A673 (cell line): ENCODE data around the gene PLD1. TPM values are rescaled to one million over a fixed set of nuclear protein-coding genes. Genes with fewer than 3 reads are reported as not detected.

Experiments
- BruUV-seq: library from RNA; stranded (reverse); fragments of 400-500 nt; replicated peaks from 2 replicates; lab custom pipeline; 2021; lab: Mats Ljungman, UMichigan
- CTCF ChIA-PET: fragments of 300-600 bp; sonication (Branson Sonifier 250); formaldehyde crosslinking; loops from one replicate; lab custom pipeline; 2022; ENCODE audit warnings: antibody characterized with exemption; lab: Charles Lee
- POLR2A ChIA-PET: fragments of 300-600 bp; sonication (Branson Sonifier 250); formaldehyde crosslinking; loops from one replicate; lab custom pipeline; 2022; ENCODE audit warnings: antibody characterized with exemption; ENCODE audit not compliant: low non-redundant PET; lab: Charles Lee
- DNase-seq: peaks from one replicate; pipeline ENCODE4 v3.0.0-alpha.2; 2015; ENCODE audit warnings: low spot score
- H3K27ac ChIP-seq: fragments of 200-600 bp; sonication (generic); 2 replicates; pipeline ENCODE4 v1.5.1; 2016; ENCODE audit warnings: mixed run types, low read depth, mild to moderate bottlenecking, mixed read lengths, antibody characterized with exemption, low read length; ENCODE audit not compliant: poor library complexity, severe bottlenecking
- H3K27me3 ChIP-seq: fragments of 200-600 bp; sonication (generic); replicated peaks from 2 replicates; pipeline ENCODE4 v1.6.1; 2017; ENCODE audit warnings: mixed run types, low read depth, mild to moderate bottlenecking, mixed read lengths, antibody characterized with exemption, low read length; ENCODE audit not compliant: insufficient read depth, poor library complexity
- H3K36me3 ChIP-seq: fragments of 200-600 bp; sonication (generic); 2 replicates; pipeline ENCODE4 v1.6.1; 2016; ENCODE audit warnings: mixed run types, mild to moderate bottlenecking, mixed read lengths, antibody characterized with exemption, low read length; ENCODE audit not compliant: insufficient read depth, poor library complexity, severe bottlenecking
- H3K4me1 ChIP-seq: fragments of 200-600 bp; sonication (generic); 2 replicates; pipeline ENCODE4 v1.6.1; 2017; ENCODE audit warnings: mixed run types, mild to moderate bottlenecking, mixed read lengths, antibody characterized with exemption, low read length; ENCODE audit not compliant: insufficient read depth, poor library complexity, severe bottlenecking
- H3K4me3 ChIP-seq: fragments of 200-600 bp; sonication (generic); 2 replicates; pipeline ENCODE4 v1.5.1; 2016; ENCODE audit warnings: low read depth, mixed run types, mild to moderate bottlenecking, mixed read lengths, low read length; ENCODE audit not compliant: poor library complexity, severe bottlenecking
- H3K9me3 ChIP-seq: fragments of 200-600 bp; sonication (generic); 2 replicates; pipeline ENCODE4 v1.6.1; 2016; ENCODE audit warnings: mixed run types, low read depth, mild to moderate bottlenecking, mixed read lengths, antibody characterized with exemption, low read length; ENCODE audit not compliant: poor library complexity, severe bottlenecking
- CTCF ChIP-seq: fragments of 300-800, 200-600 bp; sonication (generic); conservative IDR thresholded peaks from 2 replicates; pipeline ENCODE4 v1.5.1; 2017; ENCODE audit warnings: low read depth, mild to moderate bottlenecking, antibody characterized with exemption, low read length, moderate library complexity, mixed read lengths
- EZH2 ChIP-seq: fragments of 200-600 bp; sonication (generic); IDR thresholded peaks from 2 replicates; pipeline ENCODE4 v1.6.1; 2017; ENCODE audit warnings: borderline replicate concordance, low read depth, mild to moderate bottlenecking, mixed read lengths, antibody characterized with exemption, low read length; ENCODE audit not compliant: poor library complexity, severe bottlenecking
- intact Hi-C: fragments of 100-400 bp; cut with micrococcal nuclease; formaldehyde crosslinking; loops from one replicate; pipeline ENCODE4 v1.10.0; 2022; ENCODE audit not compliant: unreplicated experiment
- total RNA-seq: library from RNA; stranded (reverse); gene quantifications from 2 replicates; pipeline ENCODE4 v1.2.3, GENCODE V29; 2021

PLD1 gene
- total RNA-seq, 1 experiment from 2014 or later, result 3.2 TPM

DNA sequence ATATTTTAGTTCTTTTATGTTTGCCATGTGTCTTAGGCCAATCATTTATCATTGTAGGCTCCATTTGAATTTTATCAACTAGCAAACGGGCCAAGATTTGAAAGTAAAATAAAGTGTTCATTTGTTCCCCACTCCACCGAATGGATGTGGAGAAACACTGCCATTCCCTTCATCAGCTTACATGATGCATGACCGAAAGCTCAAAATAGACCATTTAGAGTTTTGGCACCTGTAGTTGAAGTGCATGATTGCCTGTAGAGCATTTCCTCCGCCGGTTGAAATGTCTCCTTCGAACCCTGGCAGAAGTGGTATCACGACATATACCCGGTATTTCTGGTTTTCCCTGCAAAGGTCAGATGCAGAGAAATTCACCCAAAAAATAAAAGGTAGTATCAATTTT is 165.6 kb downstream of the PLD1 start:
- ChIA-PET POLR2A (no interaction called here), CTCF (interaction anchor here (1.4 to 1.5 kb wide), 2 partner anchors 128 to 189 kb away, joined by 3 to 4 read pairs; no protein-coding TSS in a partner anchor)
- Histone ChIP-seq H3K9me3 (no peaks in the 10 kb centered on the region), H3K27ac (no peak overlapping the region), H3K4me1 (no peaks in the 10 kb centered on the region), H3K4me3 (no peak overlapping the region), H3K36me3 (no peaks in the 10 kb centered on the region), H3K27me3 (no peaks in the 10 kb centered on the region)
- DNase-seq, result no peak
- BruUV-seq, result no TSS peak
- intact Hi-C loops, result loop anchor here (5.0 kb wide), 1 partner anchor 693 kb away; no protein-coding TSS in a partner anchor
- TF ChIP-seq EZH2 (no peak), CTCF (no peak)

DNA sequence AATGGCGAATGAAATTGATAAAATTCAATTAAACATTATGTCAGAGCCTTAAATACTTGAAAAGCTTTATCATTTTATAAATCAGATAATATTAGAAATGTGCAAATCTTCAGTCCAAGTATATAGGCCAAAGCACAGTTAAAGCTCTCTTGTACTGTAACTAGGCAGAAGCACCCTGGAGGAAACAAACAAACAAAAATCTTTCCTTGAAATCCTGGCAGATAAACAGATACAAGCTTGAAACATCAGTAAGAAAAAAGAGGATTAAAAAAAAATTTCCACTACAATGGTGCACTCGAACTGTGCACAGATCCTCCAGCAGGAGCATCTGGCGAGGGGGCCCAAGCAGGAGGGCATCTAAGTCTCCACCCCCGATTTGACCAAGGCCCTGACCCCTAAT is 166.6 kb downstream of the PLD1 start:
- Histone ChIP-seq H3K36me3 (no peaks in the 10 kb centered on the region), H3K27me3 (no peaks in the 10 kb centered on the region), H3K4me1 (no peaks in the 10 kb centered on the region), H3K4me3 (no peak overlapping the region), H3K27ac (no peak overlapping the region), H3K9me3 (no peaks in the 10 kb centered on the region)
- no TSS peak for BruUV-seq
- no peak for DNase-seq
- POLR2A ChIA-PET, result no interaction called here
- CTCF ChIA-PET, result interaction anchor here (1.5 kb wide), 1 partner anchor 129 kb away, joined by 3 read pairs; no protein-coding TSS in a partner anchor
- intact Hi-C loops, result no loop called here
- no peak for TF ChIP-seq EZH2
- TF ChIP-seq CTCF, result no peak

- Histone ChIP-seq H3K9me3 (no peaks in the 10 kb centered on the region), H3K4me1 (no peaks in the 10 kb centered on the region), H3K4me3 (no peak overlapping the region), H3K36me3 (no peaks in the 10 kb centered on the region), H3K27ac (no peak overlapping the region), H3K27me3 (no peaks in the 10 kb centered on the region)
- no peak for DNase-seq
- intact Hi-C loops, result no loop called here
- BruUV-seq, result no TSS peak
- ChIA-PET POLR2A (no interaction called here), CTCF (no interaction called here)
- TF ChIP-seq CTCF (no peak), EZH2 (no peak)
These were observed 167.2 kb downstream of the PLD1 start for GRCh38 chr3:171643033-171643432.
